ENCODE data around the gene MRPL58.
"Not testable (repeated sequence)": the region's sequence is repeated elsewhere in the genome, so short reads cannot be mapped to it uniquely, and the experiment has no call there.

MRPL58 gene

GRCh38 chr17:75019710-75020109 lies 7.2 kb downstream of the MRPL58 start:
- no peak for DNase-seq

GRCh38 chr17:75020331-75021110 lies 8.1 kb downstream of the MRPL58 start:
- DNase-seq = no peak

DNA sequence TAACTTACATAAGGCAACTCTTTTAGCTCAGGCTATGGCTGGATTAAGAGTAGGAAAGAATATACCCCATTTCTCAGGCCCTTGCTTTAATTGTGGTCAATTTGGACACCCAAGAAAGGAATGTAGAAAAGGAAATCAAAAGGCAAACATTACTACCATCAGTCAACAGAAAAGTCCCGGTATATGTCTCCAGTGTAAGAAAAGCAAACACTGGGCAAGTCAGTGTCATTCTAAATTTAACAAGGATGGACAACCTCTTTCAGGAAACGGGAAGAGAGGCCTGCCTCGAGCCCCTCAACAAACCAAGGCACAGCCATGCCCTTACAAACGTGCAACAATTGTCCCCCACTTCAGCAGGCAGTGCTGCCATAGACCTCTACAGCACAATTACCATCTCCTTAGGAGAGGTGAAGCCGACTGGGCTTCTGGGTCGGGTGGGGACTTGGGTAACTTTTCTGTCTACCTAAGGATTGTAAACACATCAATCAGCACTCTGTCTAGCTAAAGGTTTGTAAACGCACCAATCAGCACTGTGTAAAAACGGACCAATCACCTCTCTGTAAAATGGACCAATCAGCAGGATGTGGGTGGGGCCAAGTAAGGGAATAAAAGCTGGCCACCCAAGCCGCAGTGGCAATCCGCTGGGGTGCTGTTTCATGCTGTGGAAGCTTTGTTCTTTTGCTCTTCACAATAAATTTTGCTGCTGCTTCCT lies 12.4 kb downstream of the MRPL58 start:
- peak; percentile 29 to 54 for DNase-seq

DNA sequence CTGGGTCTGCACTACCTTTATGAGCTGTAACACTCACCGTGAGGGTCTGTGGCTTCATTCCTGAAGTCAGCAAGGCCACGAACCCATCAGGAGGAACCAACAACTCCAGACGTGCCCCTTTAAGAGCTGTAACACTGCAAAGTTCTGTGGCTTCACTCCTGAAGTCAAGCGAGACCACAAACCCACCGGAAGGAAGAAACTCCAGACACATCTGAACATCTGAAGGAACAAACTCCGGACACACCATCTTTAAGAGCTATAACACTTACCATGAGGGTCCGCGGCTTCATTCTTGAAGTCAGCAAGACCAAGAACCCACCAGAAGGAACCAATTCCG lies 12.9 kb downstream of the MRPL58 start:
- DNase-seq = not testable (repeated sequence)

- not testable (repeated sequence) for DNase-seq
Measured at GRCh38 chr17:75026650-75027049, 14.2 kb downstream of the MRPL58 start.

DNA sequence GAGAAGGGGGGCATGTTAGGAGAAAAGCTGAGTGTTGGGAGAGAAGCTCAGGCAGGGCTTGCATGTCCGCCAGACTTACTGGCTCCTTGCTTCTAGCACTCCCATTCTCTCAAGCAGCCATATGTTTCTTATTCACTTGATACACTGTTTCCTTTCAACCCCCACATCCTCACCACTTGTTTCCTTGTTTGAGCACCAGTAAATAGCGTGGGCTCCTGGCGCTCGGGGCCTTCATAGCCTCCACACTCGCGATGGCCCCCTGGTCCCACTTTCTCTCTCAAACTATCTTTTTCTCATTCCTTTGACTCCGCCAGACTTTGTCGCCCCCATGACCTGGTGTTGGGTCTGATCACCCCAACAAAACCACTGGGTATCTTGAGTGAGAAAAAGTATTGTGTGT lies 17.7 kb downstream of the MRPL58 start:
- no peak for DNase-seq

DNA sequence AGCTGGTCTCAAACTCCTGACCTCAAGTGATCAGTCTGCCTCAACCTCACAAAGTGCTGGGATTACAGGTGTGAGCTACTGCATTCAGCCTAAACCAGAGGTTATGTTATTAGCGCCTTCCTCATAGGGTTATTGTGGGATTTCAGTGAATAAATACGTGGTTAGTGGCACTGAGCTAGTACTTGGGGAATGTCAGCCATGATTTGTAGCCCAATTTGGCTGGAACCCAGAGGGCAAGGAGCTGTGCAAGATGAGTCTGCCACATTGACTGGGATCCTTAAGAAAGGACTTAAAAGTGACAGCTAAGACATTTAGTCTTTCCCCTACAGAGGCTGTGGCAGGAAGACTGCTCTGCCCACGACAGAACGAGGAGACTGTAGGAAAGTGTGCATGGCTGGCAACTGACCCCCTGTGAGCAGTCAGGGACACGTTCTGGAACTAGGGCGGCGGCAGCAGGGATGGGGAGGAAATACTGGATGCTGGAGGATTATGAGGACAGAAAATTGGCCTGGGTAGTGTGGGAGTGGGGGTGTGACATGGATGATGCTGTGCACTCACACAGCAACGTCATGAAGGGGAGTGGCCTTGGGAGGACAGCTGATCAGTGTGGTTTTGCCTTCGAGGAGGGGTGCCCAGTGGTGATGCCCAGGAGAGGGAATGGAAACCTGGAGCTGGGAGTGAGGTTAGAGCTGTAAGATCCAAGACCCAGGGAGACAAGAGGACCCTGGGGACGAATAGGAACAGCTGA lies 19.7 kb downstream of the MRPL58 start:
- peak; percentile 65 to 76 for DNase-seq

- DNase-seq = peak in 1 of 2 donors; percentile 36
Measured at GRCh38 chr17:75032720-75033280, 20.3 kb downstream of the MRPL58 start.

DNA sequence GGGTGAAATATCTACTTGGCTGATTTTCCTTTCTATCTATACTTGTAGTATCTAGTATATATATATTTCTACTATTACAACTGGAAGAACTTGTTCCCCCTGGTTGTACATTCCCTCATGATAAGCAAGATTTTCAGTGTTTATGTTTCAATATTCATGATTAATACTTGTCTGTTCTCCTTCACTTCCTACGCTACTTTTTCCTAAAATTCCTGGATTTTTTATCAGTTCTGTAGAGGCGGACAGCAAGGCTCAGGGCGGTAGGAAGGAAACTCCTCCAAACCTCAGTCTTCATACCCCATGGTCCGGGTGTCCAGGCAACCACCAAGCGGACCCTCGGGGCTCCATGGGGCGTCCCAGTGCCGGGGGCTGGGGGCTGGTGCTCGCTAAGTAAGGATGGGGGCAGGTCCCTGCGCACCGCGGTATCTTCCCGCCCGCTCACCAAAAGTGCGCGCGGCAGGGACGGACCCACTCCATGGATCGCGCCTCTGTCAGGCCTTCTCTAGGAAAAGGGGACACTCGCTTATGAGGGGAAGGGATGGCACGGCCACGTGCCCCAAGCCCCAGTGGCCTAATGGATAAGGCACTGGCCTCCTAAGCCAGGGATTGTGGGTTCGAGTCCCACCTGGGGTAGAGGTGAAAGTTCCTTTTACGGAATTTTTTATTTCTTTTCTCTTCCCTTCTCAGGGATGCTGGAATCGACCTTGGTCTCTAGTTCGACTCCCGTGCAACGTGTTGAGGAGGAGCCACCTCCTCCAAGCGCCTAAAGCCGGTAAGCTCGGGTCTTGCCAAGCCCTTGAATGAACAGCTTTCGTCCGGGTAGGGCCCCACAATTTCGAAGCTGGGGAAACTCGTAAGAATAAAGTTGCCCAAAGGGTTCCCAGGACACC lies 21.1 kb downstream of the MRPL58 start:
- peak; percentile 88 to 92 for DNase-seq

- DNase-seq = peak; percentile 87 to 88
Measured at GRCh38 chr17:75034236-75034908, 21.9 kb downstream of the MRPL58 start.

- peak; percentile 92 to 95 for DNase-seq
Measured at GRCh38 chr17:75036643-75037268, 24.3 kb downstream of the MRPL58 start.

DNA sequence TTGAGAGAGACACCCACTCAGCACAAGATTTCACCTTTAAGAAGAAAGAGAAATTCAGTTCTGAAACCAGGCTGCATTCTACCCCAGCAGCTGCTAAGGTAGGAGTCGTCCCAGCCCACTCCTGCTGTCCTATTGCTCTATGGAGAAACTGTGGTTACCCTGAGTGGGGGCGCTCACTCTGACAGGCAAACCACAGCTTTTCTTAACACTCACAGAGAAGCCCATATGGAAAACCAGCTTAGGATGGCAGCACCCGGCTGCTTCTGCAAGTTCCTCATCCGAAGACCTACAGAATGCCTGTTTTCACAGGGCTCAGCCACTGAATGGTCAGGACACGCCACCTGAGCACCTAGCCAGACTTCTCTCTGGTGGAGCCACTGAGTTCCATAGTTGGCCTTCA lies 26.8 kb downstream of the MRPL58 start:
- DNase-seq = no peak

DNA sequence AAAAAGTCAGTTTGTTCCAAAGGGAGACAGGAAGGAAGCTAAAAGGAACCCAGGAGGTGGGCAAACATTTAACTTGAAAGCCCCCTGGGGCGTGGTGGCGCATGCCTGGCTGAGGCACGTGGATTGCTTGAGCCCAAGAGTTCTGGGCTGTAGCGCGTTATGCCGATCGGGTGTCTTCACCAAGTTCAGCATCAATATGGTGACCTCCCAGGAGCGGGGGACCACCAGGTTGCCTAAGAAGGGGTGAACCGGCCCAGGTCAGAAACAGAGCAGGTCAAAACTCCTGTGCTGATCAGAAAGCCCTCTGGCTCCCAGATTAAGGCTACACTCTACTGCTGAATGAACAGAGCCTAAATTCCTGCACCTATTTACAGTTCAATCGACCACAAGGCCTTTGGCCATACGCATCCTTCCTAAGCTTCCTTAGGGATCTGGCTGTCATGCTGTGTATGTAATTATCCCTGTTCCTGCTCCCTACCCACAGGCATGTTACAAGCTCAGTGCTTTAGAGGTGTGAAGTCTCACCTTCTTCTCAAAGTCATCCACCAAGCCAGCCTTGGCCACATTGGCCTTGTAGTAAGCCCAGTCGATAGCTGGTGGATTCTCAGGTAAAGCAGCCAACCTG lies 29.3 kb downstream of the MRPL58 start:
- no peak for DNase-seq

GRCh38 chr17:75043789-75044188 lies 31.3 kb downstream of the MRPL58 start:
- DNase-seq = not testable (repeated sequence)

- no peak for DNase-seq
Measured at GRCh38 chr17:75044716-75045115, 32.2 kb downstream of the MRPL58 start.

DNA sequence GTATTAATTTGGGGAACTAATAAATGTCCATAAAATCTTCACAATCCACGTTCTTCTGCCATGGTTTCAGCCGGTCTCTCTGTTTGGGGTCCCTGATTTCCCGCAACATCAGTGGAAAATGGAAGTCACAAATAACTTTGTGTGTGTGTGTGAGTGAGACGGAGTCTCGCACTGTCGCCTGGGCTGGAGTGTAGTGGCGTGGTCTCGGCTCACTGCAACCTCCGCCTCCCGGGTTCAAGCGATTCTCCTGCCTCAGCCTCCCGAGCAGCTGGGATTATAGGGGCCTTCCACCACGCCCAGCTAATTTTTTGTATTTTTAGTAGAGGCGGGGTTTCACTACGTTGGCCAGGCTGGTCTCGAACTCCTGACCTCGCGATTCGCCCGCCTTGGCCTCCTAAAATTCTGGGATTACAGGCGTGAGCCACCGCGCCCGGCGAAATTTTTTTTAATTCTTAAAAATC lies 33.5 kb downstream of the MRPL58 start:
- DNase-seq = not testable (repeated sequence)

- peak; percentile 95 to 97 for DNase-seq
Measured at GRCh38 chr17:75046407-75047289, 34.2 kb downstream of the MRPL58 start, which contains the start of the genes ATP5PD and KCTD2. Gene ATP5PD, minus strand, starts transcription at chr17:75046969. Its CDS starts 4,319 bp downstream, at chr17:75042650. Gene KCTD2, plus strand, starts transcription at chr17:75047225. Its CDS starts 26 bp downstream, at chr17:75047251.

- peak; percentile 4 to 16 for DNase-seq
Measured at GRCh38 chr17:75047398-75048098, 35.1 kb downstream of the MRPL58 start.

Data from CD4-positive, alpha-beta T cell treated with Interferon alpha-2 for 1 hour (primary cell).